Liver (tissue), 9 donors: ENCODE results near the gene SMURF2. TPM values are rescaled to one million over a fixed set of nuclear protein-coding genes. Genes with fewer than 3 reads are reported as not detected.

Experiments
- DNase-seq: peaks from one replicate; pipeline ENCODE4 v3.0.0-alpha.2; 2017; ENCODE audit warnings: low spot score
- H3K27ac ChIP-seq, 2 donors: one replicate each; pipeline ENCODE4 v1.7.0; 2013; ENCODE audit warnings: inconsistent platforms in 2 of 2, low read length in 2 of 2, control low read depth in 1 of 2, low read depth in 1 of 2, mild to moderate bottlenecking in 1 of 2
- H3K27me3 ChIP-seq, 4 donors: one replicate each; pipeline versions ENCODE4 v1.6.1 to v1.7.0; 2013; ENCODE audit warnings: low read length in 3 of 4, inconsistent platforms in 1 of 4, mild to moderate bottlenecking in 1 of 4, moderate library complexity in 1 of 4; ENCODE audit not compliant: control insufficient read depth in 4 of 4, insufficient read depth in 4 of 4
- H3K36me3 ChIP-seq, 4 donors: one replicate each; pipeline versions ENCODE4 v1.6.1 to v1.7.0; 2013; ENCODE audit warnings: low read length in 3 of 4, mild to moderate bottlenecking in 3 of 4, low read depth in 1 of 4, moderate library complexity in 1 of 4; ENCODE audit not compliant: control insufficient read depth in 4 of 4, insufficient read depth in 3 of 4
- H3K4me1 ChIP-seq, 4 donors: one replicate each; pipeline versions ENCODE4 v1.6.1 to v1.7.0; 2013; ENCODE audit warnings: low read length in 3 of 4, mild to moderate bottlenecking in 3 of 4, moderate library complexity in 1 of 4; ENCODE audit not compliant: control insufficient read depth in 4 of 4, insufficient read depth in 4 of 4
- H3K4me3 ChIP-seq, 3 donors: one replicate each; pipeline versions ENCODE4 v1.6.1 to v1.7.0; 2013; ENCODE audit warnings: low read length in 3 of 3, control low read depth in 1 of 3, low read depth in 1 of 3, mild to moderate bottlenecking in 1 of 3
- H3K9ac ChIP-seq, 2 donors: one replicate each; pipeline ENCODE4 v1.7.0; 2013; ENCODE audit warnings: low read length in 2 of 2, mild to moderate bottlenecking in 2 of 2, moderate library complexity in 2 of 2, control low read depth in 1 of 2, low read depth in 1 of 2
- H3K9me3 ChIP-seq, 4 donors: one replicate each; pipeline versions ENCODE4 v1.6.1 to v1.7.0; 2013; ENCODE audit warnings: low read length in 3 of 4; ENCODE audit not compliant: control insufficient read depth in 4 of 4
- CTCF ChIP-seq: fragments of 150-350 bp; IDR thresholded peaks from 2 replicates; pipeline ENCODE4 v1.5.1; 2017; ENCODE audit warnings: improper control_type of control experiment, low read depth, low read length; ENCODE audit not compliant: missing input control
- FOXA1 ChIP-seq: IDR thresholded peaks from 2 replicates; pipeline ENCODE4 v1.6.1; 2016; ENCODE audit warnings: antibody characterized with exemption
- FOXA2 ChIP-seq: IDR thresholded peaks from 2 replicates; pipeline ENCODE4 v1.6.1; 2016; ENCODE audit warnings: antibody characterized with exemption
- HNF4G ChIP-seq: IDR thresholded peaks from 2 replicates; pipeline ENCODE4 v1.6.1; 2016; ENCODE audit warnings: antibody characterized with exemption
- JUND ChIP-seq, 2 donors: IDR thresholded peaks; 2 replicates each; pipeline ENCODE4 v1.6.1; 2016; ENCODE audit warnings: antibody characterized with exemption in 2 of 2
- NR2F2 ChIP-seq: IDR thresholded peaks from 2 replicates; pipeline ENCODE4 v1.6.1; 2016; ENCODE audit warnings: antibody characterized with exemption
- SP1 ChIP-seq: IDR thresholded peaks from 2 replicates; pipeline ENCODE4 v1.6.1; 2018; ENCODE audit warnings: antibody characterized with exemption, mild to moderate bottlenecking
- TAF1 ChIP-seq: conservative IDR thresholded peaks from 2 replicates; pipeline ENCODE4 v1.6.1; 2016; ENCODE audit warnings: antibody characterized with exemption, mild to moderate bottlenecking
- WGBS: extraction: QIAGEN DNeasy Blood & Tissue Kit; methylation state at CpG from one replicate; pipeline ENCODE4 v1.1.7; 2013; 5-methylcytosine and 5-hydroxymethylcytosine counted together
- polyA plus RNA-seq, 2 donors: library from polyadenylated mRNA; stranded (reverse) in 1 of 2; unstranded in 1 of 2; fragments of 200-250 nt in 1 of 2; fragments of >200 nt in 1 of 2; fragmentation: Nextera tagmentation in 1 of 2; extraction: Ambion mirVana in 1 of 2; gene quantifications; one replicate each; pipeline versions ENCODE4 v1.2.1 to v1.2.3, GENCODE V29; 2013 to 2015
- total RNA-seq, 2 donors: library from RNA; depleted of rRNA; stranded (reverse); fragments of >200 nt; gene quantifications; one replicate each; pipeline ENCODE4 v1.2.3, GENCODE V29; 2014
- TF ChIP-seq, protein P1 (sequence below): IDR thresholded peaks from 2 replicates; pipeline ENCODE4 v1.6.1; 2016; ENCODE audit warnings: antibody characterized with exemption
- TF ChIP-seq, protein P2 (sequence below): IDR thresholded peaks from 2 replicates; pipeline ENCODE4 v1.6.1; 2016; ENCODE audit warnings: antibody characterized with exemption
- TF ChIP-seq, protein P3 (sequence below): IDR thresholded peaks from 2 replicates; pipeline ENCODE4 v1.6.1; 2016; ENCODE audit warnings: antibody characterized with exemption, mild to moderate bottlenecking
- donor health status: healthy.
- donor health status: healthy.
- donor health status: healthy.
- donor health status: healthy.
- donor health status: healthy.

SMURF2 gene
- total and polyA plus RNA-seq, 4 donors, result 2.0 to 6.9 (median 3.5) TPM

DNA sequence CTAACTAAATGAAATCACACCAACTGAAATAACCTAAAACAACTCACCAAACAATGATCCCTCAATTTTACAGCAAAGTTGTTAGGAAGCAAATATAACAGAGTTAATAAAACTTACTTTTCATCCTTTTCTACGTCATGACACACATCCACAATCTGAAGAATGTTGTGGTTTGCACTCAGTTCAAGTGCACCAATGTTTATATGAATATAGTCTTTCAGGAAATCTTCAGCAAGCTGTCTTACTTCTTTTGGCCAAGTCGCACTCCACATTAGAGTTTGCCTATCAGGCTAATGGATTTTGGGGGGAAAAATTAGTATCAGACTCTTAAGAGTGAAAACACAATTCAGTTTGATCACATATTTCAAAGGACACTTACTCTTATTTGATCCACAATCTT is 159.3 kb downstream of the SMURF2 start:
- no peak overlapping the region for H3K9ac ChIP-seq
- H3K27me3 ChIP-seq, result no peaks in the 10 kb centered on the region
- no peak overlapping the region for H3K4me3 ChIP-seq
- no peak for DNase-seq
- peaks cover 5 to 53% (median 41%) of the 10 kb centered on the region in 4 donors for H3K4me1 ChIP-seq
- H3K36me3 ChIP-seq, result peaks cover 12 to 69% (median 58%) of the 10 kb centered on the region in 4 donors
- no peak overlapping the region for H3K27ac ChIP-seq
- 91% methylated on average over 2 of the region's 2 CpGs for WGBS
- TF ChIP-seq JUND (IDR thresholded peaks at IDR 0.05) (no peak), NR2F2 (no peak), CTCF (no peak)
- TF ChIP-seq, protein P1, sequence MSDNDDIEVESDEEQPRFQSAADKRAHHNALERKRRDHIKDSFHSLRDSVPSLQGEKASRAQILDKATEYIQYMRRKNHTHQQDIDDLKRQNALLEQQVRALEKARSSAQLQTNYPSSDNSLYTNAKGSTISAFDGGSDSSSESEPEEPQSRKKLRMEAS, result no peak
- TF ChIP-seq, protein P2, sequence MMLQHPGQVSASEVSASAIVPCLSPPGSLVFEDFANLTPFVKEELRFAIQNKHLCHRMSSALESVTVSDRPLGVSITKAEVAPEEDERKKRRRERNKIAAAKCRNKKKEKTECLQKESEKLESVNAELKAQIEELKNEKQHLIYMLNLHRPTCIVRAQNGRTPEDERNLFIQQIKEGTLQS, result no peak
- no peaks in the 10 kb centered on the region for H3K9me3 ChIP-seq

GRCh38 chr17:64502021-64502420 is 160.1 kb downstream of the SMURF2 start:
- DNase-seq, result no peak
- H3K27me3 ChIP-seq, result no peaks in the 10 kb centered on the region
- H3K36me3 ChIP-seq, result peaks cover 12 to 70% (median 59%) of the 10 kb centered on the region in 4 donors
- H3K4me3 ChIP-seq, result no peak overlapping the region
- no peaks in the 10 kb centered on the region for H3K9me3 ChIP-seq
- H3K9ac ChIP-seq, result no peak overlapping the region
- no peak overlapping the region for H3K27ac ChIP-seq
- H3K4me1 ChIP-seq, result peaks cover 5 to 56% (median 46%) of the 10 kb centered on the region in 4 donors
- 81% methylated on average over 3 of the region's 3 CpGs for WGBS
- TF ChIP-seq SP1 (no peak), HNF4G (no peak), FOXA1 (no peak), TAF1 (no peak), FOXA2 (no peak)
- TF ChIP-seq, protein P3, sequence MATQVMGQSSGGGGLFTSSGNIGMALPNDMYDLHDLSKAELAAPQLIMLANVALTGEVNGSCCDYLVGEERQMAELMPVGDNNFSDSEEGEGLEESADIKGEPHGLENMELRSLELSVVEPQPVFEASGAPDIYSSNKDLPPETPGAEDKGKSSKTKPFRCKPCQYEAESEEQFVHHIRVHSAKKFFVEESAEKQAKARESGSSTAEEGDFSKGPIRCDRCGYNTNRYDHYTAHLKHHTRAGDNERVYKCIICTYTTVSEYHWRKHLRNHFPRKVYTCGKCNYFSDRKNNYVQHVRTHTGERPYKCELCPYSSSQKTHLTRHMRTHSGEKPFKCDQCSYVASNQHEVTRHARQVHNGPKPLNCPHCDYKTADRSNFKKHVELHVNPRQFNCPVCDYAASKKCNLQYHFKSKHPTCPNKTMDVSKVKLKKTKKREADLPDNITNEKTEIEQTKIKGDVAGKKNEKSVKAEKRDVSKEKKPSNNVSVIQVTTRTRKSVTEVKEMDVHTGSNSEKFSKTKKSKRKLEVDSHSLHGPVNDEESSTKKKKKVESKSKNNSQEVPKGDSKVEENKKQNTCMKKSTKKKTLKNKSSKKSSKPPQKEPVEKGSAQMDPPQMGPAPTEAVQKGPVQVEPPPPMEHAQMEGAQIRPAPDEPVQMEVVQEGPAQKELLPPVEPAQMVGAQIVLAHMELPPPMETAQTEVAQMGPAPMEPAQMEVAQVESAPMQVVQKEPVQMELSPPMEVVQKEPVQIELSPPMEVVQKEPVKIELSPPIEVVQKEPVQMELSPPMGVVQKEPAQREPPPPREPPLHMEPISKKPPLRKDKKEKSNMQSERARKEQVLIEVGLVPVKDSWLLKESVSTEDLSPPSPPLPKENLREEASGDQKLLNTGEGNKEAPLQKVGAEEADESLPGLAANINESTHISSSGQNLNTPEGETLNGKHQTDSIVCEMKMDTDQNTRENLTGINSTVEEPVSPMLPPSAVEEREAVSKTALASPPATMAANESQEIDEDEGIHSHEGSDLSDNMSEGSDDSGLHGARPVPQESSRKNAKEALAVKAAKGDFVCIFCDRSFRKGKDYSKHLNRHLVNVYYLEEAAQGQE, result no peak
- TF ChIP-seq, protein P1, result no peak
